ENCODE results near the gene FBL. TPM values are rescaled to one million over a fixed set of nuclear protein-coding genes. Genes with fewer than 3 reads are reported as not detected.

Gene FBL
- total and polyA plus RNA-seq, 10 of the 15 experiments (the other 5 are each of a cell fraction or from before 2014, with no cell fraction given): 156 to 1,083 (median 478) TPM

- ATAC-seq (no peak), FAIRE-seq (no peak), DNase-seq (ENCODE audit: low read depth, low spot score) (no peak)
- H3K4me1 ChIP-seq (ENCODE audit: control insufficient read depth, insufficient read depth, low read length): peaks cover 3% of the 10 kb centered on the region; the same call in 1 of the 2 replicates
- no TSS peak for BruUV-seq (replicated peaks)
- no peak overlapping the region for H3K9ac ChIP-seq (ENCODE audit: control insufficient read depth, insufficient read depth, low read length)
- ChIA-PET RAD21 (ENCODE audit: unreplicated experiment) (interaction anchor here (1.7 kb wide), 1 partner anchor 54 kb away, joined by 6 read pairs; no protein-coding TSS in a partner anchor), POLR2A (no interaction called here), SMC1A (ENCODE audit: uncharacterized antibody, unreplicated experiment) (interaction anchor here (2.6 to 12.2 kb wide), 2 partner anchors 56 to 115 kb away, joined by 11 to 309 read pairs; partner anchors contain the start of gene FBL), CTCF (interaction anchor here (0.7 to 2.3 kb wide), 6 partner anchors 9 to 114 kb away, joined by 3 to 22 read pairs (median 3); partner anchors contain the start of genes DYRK1B and LEUTX)
- no peak overlapping the region for H3K4me2 ChIP-seq (ENCODE audit: control insufficient read depth, insufficient read depth)
- no peaks in the 10 kb centered on the region for H3K79me2 ChIP-seq (ENCODE audit: control insufficient read depth, insufficient read depth, low read length)
- in situ Hi-C loops (cut with MboI) (no loop called here), intact Hi-C loops (cut with micrococcal nuclease; ENCODE audit: unreplicated experiment) (no loop called here)
- peaks cover 0 to 2% of the 10 kb centered on the region in 2 experiments; a peak in 1 of 4 replicates for H3K27me3 ChIP-seq (replicated peaks in 1 of 2; ENCODE audit: control insufficient read depth in 2 of 2, insufficient read depth in 2 of 2, low read length in 1 of 2)
- H2AFZ ChIP-seq (ENCODE audit: control insufficient read depth, low read depth, low read length): no peak overlapping the region
- peaks cover 8% of the 10 kb centered on the region for H3K9me3 ChIP-seq (replicated peaks; ENCODE audit: control insufficient read depth, insufficient read depth, low read length)
- no peaks in the 10 kb centered on the region for H4K20me1 ChIP-seq (ENCODE audit: control insufficient read depth, insufficient read depth)
- no peaks in the 10 kb centered on the region for H3K36me3 ChIP-seq (ENCODE audit: control insufficient read depth in 2 of 2, insufficient read depth in 2 of 2, low read length in 1 of 2)
- H3K27ac ChIP-seq (ENCODE audit: control insufficient read depth, insufficient read depth): no peak overlapping the region
- no peak overlapping the region for H3K4me3 ChIP-seq
- TF ChIP-seq CHD4 (IDR thresholded peaks at IDR 0.05) (no peak), STAT3 (IDR thresholded peaks at IDR 0.05; ENCODE audit: low read depth, low read length) (no peak), ZNF592 (IDR thresholded peaks at IDR 0.05) (no peak), ZNF24 (IDR thresholded peaks at IDR 0.05) (no peak), DPF2 (IDR thresholded peaks at IDR 0.05) (no peak), SMAD5 (IDR thresholded peaks at IDR 0.05; ENCODE audit: low read depth) (no peak), ZBED1 (IDR thresholded peaks at IDR 0.05; ENCODE audit: borderline replicate concordance) (no peak), MEF2B (IDR thresholded peaks at IDR 0.05; ENCODE audit: partially characterized antibody, poor library complexity, severe bottlenecking) (no peak), ZSCAN29 (IDR thresholded peaks at IDR 0.05) (no peak), YY1 (IDR thresholded peaks at IDR 0.05; ENCODE audit: low read depth, low read length) (no peak), SPI1 (IDR thresholded peaks at IDR 0.05; ENCODE audit: borderline replicate concordance, insufficient read depth, low read depth, low read length) (no peak), SREBF2 (IDR thresholded peaks at IDR 0.05; ENCODE audit: low read length) (no peak), PAX5 (IDR thresholded peaks at IDR 0.05; ENCODE audit: borderline replicate concordance, low read depth, low read length) (no peak), TCF12 (IDR thresholded peaks at IDR 0.05; ENCODE audit: low read depth, low read length) (no peak), FOS (IDR thresholded peaks at IDR 0.05; ENCODE audit: borderline replicate concordance, extremely low read depth, insufficient read length) (no peak), NRF1 (conservative IDR thresholded peaks at IDR 0.05; ENCODE audit: low read depth, low read length) (no peak), BHLHE40 (IDR thresholded peaks at IDR 0.05; ENCODE audit: borderline replicate concordance in 1 of 2, low read depth in 2 of 2, low read length in 1 of 2) (no peak)
- TF ChIP-seq, protein P1, sequence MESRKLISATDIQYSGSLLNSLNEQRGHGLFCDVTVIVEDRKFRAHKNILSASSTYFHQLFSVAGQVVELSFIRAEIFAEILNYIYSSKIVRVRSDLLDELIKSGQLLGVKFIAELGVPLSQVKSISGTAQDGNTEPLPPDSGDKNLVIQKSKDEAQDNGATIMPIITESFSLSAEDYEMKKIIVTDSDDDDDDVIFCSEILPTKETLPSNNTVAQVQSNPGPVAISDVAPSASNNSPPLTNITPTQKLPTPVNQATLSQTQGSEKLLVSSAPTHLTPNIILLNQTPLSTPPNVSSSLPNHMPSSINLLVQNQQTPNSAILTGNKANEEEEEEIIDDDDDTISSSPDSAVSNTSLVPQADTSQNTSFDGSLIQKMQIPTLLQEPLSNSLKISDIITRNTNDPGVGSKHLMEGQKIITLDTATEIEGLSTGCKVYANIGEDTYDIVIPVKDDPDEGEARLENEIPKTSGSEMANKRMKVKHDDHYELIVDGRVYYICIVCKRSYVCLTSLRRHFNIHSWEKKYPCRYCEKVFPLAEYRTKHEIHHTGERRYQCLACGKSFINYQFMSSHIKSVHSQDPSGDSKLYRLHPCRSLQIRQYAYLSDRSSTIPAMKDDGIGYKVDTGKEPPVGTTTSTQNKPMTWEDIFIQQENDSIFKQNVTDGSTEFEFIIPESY (IDR thresholded peaks at IDR 0.05): no peak
- TF ChIP-seq, protein P2, sequence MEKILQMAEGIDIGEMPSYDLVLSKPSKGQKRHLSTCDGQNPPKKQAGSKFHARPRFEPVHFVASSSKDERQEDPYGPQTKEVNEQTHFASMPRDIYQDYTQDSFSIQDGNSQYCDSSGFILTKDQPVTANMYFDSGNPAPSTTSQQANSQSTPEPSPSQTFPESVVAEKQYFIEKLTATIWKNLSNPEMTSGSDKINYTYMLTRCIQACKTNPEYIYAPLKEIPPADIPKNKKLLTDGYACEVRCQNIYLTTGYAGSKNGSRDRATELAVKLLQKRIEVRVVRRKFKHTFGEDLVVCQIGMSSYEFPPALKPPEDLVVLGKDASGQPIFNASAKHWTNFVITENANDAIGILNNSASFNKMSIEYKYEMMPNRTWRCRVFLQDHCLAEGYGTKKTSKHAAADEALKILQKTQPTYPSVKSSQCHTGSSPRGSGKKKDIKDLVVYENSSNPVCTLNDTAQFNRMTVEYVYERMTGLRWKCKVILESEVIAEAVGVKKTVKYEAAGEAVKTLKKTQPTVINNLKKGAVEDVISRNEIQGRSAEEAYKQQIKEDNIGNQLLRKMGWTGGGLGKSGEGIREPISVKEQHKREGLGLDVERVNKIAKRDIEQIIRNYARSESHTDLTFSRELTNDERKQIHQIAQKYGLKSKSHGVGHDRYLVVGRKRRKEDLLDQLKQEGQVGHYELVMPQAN (conservative IDR thresholded peaks at IDR 0.05): no peak
These were observed 57.9 kb downstream of the FBL start for GRCh38 chr19:39788244-39788643.

All from GM12878 (cell line).